ENCODE results near the gene MLXIP. TPM values are rescaled to one million over a fixed set of nuclear protein-coding genes. Genes with fewer than 3 reads are reported as not detected.
"Not testable (repeated sequence)": the region's sequence is repeated elsewhere in the genome, so short reads cannot be mapped to it uniquely, and the experiment has no call there.

The MLXIP gene
- polyA plus RNA-seq, 2 donors: 8.2 to 18.0 TPM

DNA sequence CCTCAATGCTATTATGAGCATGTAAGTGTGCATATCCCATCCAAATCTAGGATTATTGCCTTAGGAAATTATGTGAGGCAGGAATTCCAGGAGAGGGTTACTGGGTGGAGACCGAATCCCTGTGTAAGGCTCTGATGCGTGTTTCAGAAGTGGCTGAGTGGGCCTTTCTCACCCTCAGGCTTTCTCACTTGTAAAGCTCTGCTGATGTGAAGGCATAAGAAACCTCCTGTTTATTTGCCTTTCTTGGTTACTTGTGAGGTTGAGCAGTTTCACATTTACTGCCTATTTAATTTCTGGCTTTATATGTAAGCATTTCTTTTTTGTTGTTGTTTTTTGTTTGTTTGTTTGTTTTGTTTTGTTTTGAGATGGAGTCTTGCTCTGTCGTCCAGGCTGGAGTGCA is 84.4 kb downstream of the MLXIP start:
- H3K9me3 ChIP-seq (ENCODE audit: control insufficient read depth in 2 of 2, insufficient read depth in 1 of 2, low read depth in 1 of 2, low read length in 1 of 2): no peaks in the 10 kb centered on the region
- H3K27ac ChIP-seq (ENCODE audit: low read depth in 2 of 2, low read length in 1 of 2): no peak overlapping the region
- 73 to 90% methylated on average over 3 of the region's 3 CpGs for WGBS, 2 donors
- no peaks in the 10 kb centered on the region for H3K4me1 ChIP-seq (ENCODE audit: control insufficient read depth in 2 of 2, insufficient read depth in 2 of 2, low read length in 1 of 2)
- H3K27me3 ChIP-seq (ENCODE audit: control insufficient read depth in 1 of 2, insufficient read depth in 2 of 2, low read length in 2 of 2): no peaks in the 10 kb centered on the region
- no peaks in the 10 kb centered on the region for H3K36me3 ChIP-seq (ENCODE audit: control insufficient read depth in 2 of 2, insufficient read depth in 2 of 2, low read length in 1 of 2)
- H3K4me3 ChIP-seq (ENCODE audit: low read depth in 1 of 2, low read length in 2 of 2): no peak overlapping the region

DNA sequence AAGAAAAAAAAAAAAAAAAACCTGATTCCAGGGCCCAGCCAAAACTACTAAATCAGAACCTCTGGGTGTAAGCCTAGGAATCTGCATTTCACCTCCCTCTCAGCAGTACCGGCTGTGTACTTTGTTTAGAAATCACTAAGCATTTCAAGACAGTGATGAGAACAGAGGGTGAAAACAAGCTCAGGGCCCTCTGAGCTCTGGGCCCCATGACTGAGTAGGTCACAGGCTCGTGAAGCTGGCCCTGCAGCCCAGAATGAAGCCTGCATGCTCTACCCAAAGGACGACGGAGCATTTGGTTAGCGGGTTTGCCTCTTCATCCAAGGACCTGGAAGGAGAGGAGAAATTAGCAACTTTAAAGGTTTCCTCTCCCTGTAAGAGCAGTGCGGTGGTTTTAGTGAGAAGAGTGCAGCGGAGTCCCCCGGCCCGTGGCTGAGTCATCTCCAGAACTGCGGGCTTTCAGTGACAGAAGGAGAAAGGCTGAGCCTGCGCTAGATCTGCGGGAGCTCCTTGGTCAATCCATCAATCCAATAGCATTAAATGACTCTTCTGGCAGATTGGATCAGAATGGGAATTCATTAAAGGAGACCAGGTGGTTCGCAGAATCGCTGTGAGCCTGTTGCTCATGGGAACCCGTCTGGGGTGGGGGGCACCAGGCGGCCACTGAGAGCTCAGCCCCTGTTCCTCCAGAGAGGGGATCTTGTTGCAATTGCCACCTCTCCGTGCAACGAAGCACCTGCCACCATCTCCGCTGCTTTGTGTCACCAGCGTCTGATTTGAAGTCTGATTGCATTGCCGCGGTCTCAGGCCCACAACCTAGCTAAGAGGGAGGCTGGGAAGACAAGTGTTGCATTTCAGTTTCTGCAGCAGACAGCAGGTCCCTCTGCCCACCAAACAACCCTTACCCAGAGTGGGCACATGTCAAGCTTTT is 88.1 kb downstream of the MLXIP start:
- Histone ChIP-seq H3K4me1 (ENCODE audit: control insufficient read depth in 2 of 2, insufficient read depth in 2 of 2, low read length in 1 of 2) (no peaks in the 10 kb centered on the region), H3K36me3 (ENCODE audit: control insufficient read depth in 2 of 2, insufficient read depth in 2 of 2, low read length in 1 of 2) (no peaks in the 10 kb centered on the region), H3K4me3 (ENCODE audit: low read depth in 1 of 2, low read length in 2 of 2) (no peak overlapping the region), H3K27me3 (ENCODE audit: control insufficient read depth in 1 of 2, insufficient read depth in 2 of 2, low read length in 2 of 2) (no peaks in the 10 kb centered on the region), H3K9me3 (ENCODE audit: control insufficient read depth in 2 of 2, insufficient read depth in 1 of 2, low read depth in 1 of 2, low read length in 1 of 2) (no peaks in the 10 kb centered on the region), H3K27ac (ENCODE audit: low read depth in 2 of 2, low read length in 1 of 2) (no peak overlapping the region)
- 69 to 75% methylated on average over 22 of the region's 22 CpGs for WGBS, 2 donors

DNA sequence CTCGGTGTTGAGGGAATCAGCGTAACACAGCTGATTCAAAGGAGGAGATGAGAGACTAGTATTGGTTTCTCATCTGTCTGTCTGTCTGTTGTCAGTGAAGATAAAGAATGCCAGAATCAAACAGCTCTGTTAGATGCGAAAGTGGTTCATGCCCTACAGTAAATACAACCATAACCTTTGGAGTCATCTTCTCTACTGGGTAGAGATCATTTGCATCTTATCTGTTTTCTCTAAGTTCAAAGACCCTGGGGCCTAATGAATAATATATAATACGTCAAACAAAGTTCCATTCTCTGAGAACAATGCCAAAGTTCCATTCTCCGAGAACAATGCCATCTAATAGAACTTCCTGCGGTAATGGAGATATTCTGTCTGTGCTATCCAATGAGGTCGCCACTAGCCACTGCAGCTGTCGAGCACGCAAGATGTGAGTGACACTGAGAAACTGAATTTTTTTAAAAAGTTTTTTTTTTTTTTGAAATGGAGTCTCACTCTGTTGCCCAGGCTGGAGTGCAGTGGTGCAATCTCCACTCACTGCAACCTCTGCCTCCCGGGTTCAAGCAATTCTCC is 88.9 kb downstream of the MLXIP start:
- Histone ChIP-seq H3K27ac (ENCODE audit: low read depth in 2 of 2, low read length in 1 of 2) (no peak overlapping the region), H3K27me3 (ENCODE audit: control insufficient read depth in 1 of 2, insufficient read depth in 2 of 2, low read length in 2 of 2) (no peaks in the 10 kb centered on the region), H3K4me3 (ENCODE audit: low read depth in 1 of 2, low read length in 2 of 2) (no peak overlapping the region), H3K9me3 (ENCODE audit: control insufficient read depth in 2 of 2, insufficient read depth in 1 of 2, low read depth in 1 of 2, low read length in 1 of 2) (no peaks in the 10 kb centered on the region), H3K4me1 (ENCODE audit: control insufficient read depth in 2 of 2, insufficient read depth in 2 of 2, low read length in 1 of 2) (no peaks in the 10 kb centered on the region), H3K36me3 (ENCODE audit: control insufficient read depth in 2 of 2, insufficient read depth in 2 of 2, low read length in 1 of 2) (no peaks in the 10 kb centered on the region)
- WGBS, 2 donors: 73 to 82% methylated on average over 10 of the region's 10 CpGs

DNA sequence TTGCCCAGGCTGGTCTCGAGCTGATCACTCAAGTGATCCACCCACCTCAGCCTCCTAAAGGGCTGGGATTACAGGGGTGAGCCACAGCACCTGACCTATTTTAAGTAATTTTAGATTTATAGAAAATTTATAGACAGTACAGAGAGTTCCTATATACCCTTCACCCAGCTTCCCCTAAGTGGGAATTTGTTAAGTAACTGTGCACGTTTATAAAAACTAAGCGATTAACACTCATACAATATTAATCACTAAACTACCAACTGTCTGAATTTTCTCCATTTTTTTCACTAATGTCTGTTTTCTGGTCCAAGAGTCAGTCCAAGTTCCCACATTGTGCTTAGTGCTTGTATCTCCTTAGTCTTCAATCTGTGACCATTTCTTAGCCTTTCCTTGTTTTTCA is 89.9 kb downstream of the MLXIP start:
- no peaks in the 10 kb centered on the region for H3K9me3 ChIP-seq (ENCODE audit: control insufficient read depth in 2 of 2, insufficient read depth in 1 of 2, low read depth in 1 of 2, low read length in 1 of 2)
- no peaks in the 10 kb centered on the region for H3K4me1 ChIP-seq (ENCODE audit: control insufficient read depth in 2 of 2, insufficient read depth in 2 of 2, low read length in 1 of 2)
- no peak overlapping the region for H3K27ac ChIP-seq (ENCODE audit: low read depth in 2 of 2, low read length in 1 of 2)
- WGBS, 2 donors: 92 to 96% methylated on average over 3 of the region's 3 CpGs
- no peaks in the 10 kb centered on the region for H3K36me3 ChIP-seq (ENCODE audit: control insufficient read depth in 2 of 2, insufficient read depth in 2 of 2, low read length in 1 of 2)
- no peaks in the 10 kb centered on the region for H3K27me3 ChIP-seq (ENCODE audit: control insufficient read depth in 1 of 2, insufficient read depth in 2 of 2, low read length in 2 of 2)
- H3K4me3 ChIP-seq (ENCODE audit: low read depth in 1 of 2, low read length in 2 of 2): no peak overlapping the region

DNA sequence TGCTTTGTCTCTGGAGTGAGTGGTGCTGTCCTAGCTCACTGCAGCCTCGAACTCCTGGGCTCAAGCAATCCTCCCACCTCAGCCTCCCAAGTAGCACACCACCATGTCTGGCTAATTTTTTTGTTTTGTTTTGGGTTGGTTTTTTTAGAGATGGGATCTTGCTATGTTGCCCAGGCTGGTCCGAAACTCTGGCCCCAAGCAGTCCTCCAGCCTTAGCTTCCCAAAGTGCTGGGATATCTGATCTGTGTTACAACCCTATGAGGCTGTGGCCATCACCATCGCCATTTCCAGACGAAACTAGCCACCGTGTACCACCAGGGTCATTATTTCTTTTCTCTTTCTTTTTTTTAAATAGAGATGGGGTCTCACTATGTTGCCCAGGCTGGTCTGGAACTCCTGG is 92.8 kb downstream of the MLXIP start:
- H3K9me3 ChIP-seq (ENCODE audit: control insufficient read depth in 2 of 2, insufficient read depth in 1 of 2, low read depth in 1 of 2, low read length in 1 of 2): no peaks in the 10 kb centered on the region
- no peaks in the 10 kb centered on the region for H3K27me3 ChIP-seq (ENCODE audit: control insufficient read depth in 1 of 2, insufficient read depth in 2 of 2, low read length in 2 of 2)
- H3K4me3 ChIP-seq (ENCODE audit: low read depth in 1 of 2, low read length in 2 of 2): no peak overlapping the region
- no peak overlapping the region for H3K27ac ChIP-seq (ENCODE audit: low read depth in 2 of 2, low read length in 1 of 2)
- H3K36me3 ChIP-seq (ENCODE audit: control insufficient read depth in 2 of 2, insufficient read depth in 2 of 2, low read length in 1 of 2): no peaks in the 10 kb centered on the region
- H3K4me1 ChIP-seq (ENCODE audit: control insufficient read depth in 2 of 2, insufficient read depth in 2 of 2, low read length in 1 of 2): no peaks in the 10 kb centered on the region
- 87 to 90% methylated on average over 5 of the region's 5 CpGs for WGBS, 2 donors

DNA sequence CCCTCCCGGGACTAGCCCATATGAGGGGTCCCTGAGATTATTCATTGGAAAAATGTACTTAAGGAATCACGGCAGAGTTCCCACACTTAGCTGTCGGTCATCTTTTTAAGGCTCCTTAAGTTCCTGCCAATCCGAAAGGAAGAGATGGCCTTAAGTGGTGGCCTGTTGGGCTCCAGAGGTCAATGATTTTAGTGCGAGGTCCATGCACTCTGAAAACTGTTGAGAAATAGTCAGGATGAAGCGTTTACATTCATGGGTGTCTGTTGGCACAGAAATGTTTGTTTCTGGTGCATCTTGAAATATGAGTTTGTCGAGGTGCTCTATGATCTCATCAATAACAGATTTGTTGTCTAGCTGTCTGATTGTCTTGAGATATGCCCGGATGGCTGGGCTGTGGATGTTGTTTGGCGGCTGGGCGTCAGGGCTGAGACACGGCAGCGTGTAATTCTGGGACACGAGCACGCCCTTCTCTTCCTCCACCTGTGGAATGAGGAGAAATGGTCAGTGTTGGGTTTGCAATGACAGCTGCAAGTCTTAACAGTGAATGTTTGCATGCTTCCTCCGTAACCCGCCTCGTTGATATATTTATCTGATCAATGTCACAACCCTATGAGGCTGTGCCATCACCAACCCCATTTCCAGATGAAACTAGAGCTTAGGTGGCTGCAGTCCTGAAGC is 93.8 kb downstream of the MLXIP start:
- H3K36me3 ChIP-seq (ENCODE audit: control insufficient read depth in 2 of 2, insufficient read depth in 2 of 2, low read length in 1 of 2): no peaks in the 10 kb centered on the region
- 65 to 74% methylated on average over 17 of the region's 17 CpGs for WGBS, 2 donors
- H3K4me1 ChIP-seq (ENCODE audit: control insufficient read depth in 2 of 2, insufficient read depth in 2 of 2, low read length in 1 of 2): no peaks in the 10 kb centered on the region
- H3K27me3 ChIP-seq (ENCODE audit: control insufficient read depth in 1 of 2, insufficient read depth in 2 of 2, low read length in 2 of 2): no peaks in the 10 kb centered on the region
- H3K27ac ChIP-seq (ENCODE audit: low read depth in 2 of 2, low read length in 1 of 2): no peak overlapping the region
- no peaks in the 10 kb centered on the region for H3K9me3 ChIP-seq (ENCODE audit: control insufficient read depth in 2 of 2, insufficient read depth in 1 of 2, low read depth in 1 of 2, low read length in 1 of 2)
- no peak overlapping the region for H3K4me3 ChIP-seq (ENCODE audit: low read depth in 1 of 2, low read length in 2 of 2)

DNA sequence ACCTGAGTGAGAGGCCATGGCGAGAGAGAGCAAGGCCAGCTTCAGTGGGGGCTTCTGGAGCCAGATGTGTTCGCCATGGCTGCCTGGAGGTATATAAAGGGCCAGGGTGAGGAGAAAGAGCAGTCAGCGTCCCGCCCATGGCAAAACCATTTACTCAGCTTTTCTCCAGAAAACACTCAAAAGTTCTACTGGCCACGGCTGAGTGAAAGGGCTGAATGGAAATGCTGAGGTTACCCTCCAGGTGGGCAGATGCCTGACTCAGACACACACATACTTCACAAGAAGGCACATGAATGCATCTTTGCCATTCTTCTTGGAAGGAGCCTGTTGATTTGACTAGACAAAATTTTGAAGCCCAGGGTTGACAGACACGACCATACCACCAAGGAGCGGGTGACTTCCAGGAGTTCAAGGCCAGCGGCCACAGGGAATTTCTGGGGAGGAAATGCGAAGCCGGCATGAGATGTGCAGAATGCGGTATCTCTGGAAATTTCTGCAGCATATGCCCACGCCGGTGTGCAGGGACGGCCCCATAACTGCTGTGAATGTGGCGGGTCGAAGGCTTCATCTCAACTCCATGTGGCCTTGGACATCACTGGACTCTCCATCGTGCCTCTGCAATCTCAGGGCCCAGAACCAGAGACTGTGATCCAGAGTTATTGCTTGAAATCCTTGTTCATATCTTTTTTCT is 95.7 kb downstream of the MLXIP start, which contains the start of gene IL31:
Gene IL31 (minus strand): TSS at position 67 of the 691 bp plus-strand sequence. CDS start 49 bp downstream, at position 18.
- no peak within 1 kb of the TSS for H3K27ac ChIP-seq (ENCODE audit: low read depth in 2 of 2, low read length in 1 of 2)
- 82 to 83% methylated on average over 17 of the region's 17 CpGs for WGBS, 2 donors
- no peaks in the 10 kb centered on the region for H3K27me3 ChIP-seq (ENCODE audit: control insufficient read depth in 1 of 2, insufficient read depth in 2 of 2, low read length in 2 of 2)
- H3K4me3 ChIP-seq (ENCODE audit: low read depth in 1 of 2, low read length in 2 of 2): no peak within 1 kb of the TSS
- no peaks in the 10 kb centered on the region for H3K4me1 ChIP-seq (ENCODE audit: control insufficient read depth in 2 of 2, insufficient read depth in 2 of 2, low read length in 1 of 2)
- H3K36me3 ChIP-seq (ENCODE audit: control insufficient read depth in 2 of 2, insufficient read depth in 2 of 2, low read length in 1 of 2): no peaks in the 10 kb centered on the region
- no peaks in the 10 kb centered on the region for H3K9me3 ChIP-seq (ENCODE audit: control insufficient read depth in 2 of 2, insufficient read depth in 1 of 2, low read depth in 1 of 2, low read length in 1 of 2)

DNA sequence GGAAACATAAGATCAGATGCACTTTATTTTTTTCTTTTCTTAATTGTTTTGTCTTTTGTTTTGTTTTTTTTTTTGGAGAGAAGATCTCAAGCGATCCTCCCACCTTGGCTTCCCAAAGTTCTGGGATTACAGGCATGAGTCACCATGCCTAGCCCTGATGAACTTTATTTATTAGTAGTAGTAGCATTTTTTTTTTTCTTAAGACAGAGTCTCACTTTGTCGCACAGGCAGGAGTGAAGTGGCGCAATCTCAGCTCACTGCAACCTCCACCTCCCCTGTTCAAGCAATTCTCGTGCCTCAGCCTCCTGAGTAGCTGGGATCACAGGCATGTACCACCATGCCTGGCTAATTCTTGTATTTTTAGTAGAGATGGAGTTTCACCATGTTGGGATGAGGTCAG is 97.9 kb downstream of the MLXIP start:
- not testable (repeated sequence) for H3K36me3 ChIP-seq (ENCODE audit: control insufficient read depth in 2 of 2, insufficient read depth in 2 of 2, low read length in 1 of 2); H3K27ac ChIP-seq (ENCODE audit: low read depth in 2 of 2, low read length in 1 of 2); H3K9me3 ChIP-seq (ENCODE audit: control insufficient read depth in 2 of 2, insufficient read depth in 1 of 2, low read depth in 1 of 2, low read length in 1 of 2); H3K4me3 ChIP-seq (ENCODE audit: low read depth in 1 of 2, low read length in 2 of 2); H3K4me1 ChIP-seq (ENCODE audit: control insufficient read depth in 2 of 2, insufficient read depth in 2 of 2, low read length in 1 of 2); H3K27me3 ChIP-seq (ENCODE audit: control insufficient read depth in 1 of 2, insufficient read depth in 2 of 2, low read length in 2 of 2)
- WGBS, 2 donors: 59 to 71% methylated on average over 4 of the region's 4 CpGs

DNA sequence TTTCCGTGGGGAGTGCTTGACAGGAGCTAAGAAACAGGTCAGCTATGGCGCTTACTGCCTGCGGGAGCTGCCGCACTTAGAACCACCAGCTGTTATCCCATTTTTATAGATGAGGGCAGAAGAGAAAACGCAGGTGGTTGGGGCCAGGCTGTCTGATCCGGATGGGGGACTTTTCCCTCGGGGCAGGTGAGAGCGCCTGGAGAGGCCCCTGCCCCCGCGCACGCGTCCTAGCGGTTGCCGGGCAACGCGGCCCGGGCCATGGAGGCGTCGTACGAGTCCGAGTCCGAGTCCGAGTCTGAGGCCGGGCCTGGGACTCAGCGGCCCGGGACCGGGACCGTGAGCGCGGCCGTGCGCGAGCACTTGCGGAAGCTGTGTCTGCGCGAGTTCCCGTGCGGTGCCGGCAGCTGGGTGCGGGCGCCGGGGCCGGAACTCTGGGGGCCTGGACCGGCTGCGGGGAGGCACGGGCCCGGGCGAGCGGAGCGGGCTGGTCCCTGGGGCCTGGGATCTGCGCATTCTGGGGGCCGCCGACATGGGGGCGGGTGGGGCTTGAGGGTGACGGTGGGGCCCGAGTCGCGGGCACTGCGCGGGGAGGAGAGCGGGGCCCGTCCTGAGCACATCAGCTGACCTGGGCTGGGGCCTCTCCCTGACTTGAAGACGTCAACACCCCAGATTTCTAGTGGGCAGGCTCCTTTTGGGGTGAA is 104.5 kb downstream of the MLXIP start, which contains the start of gene LRRC43:
Gene LRRC43 (plus strand): TSS at position 237 of the 701 bp plus-strand sequence. CDS start 22 bp downstream, at position 259.
- Histone ChIP-seq H3K27me3 (ENCODE audit: control insufficient read depth in 1 of 2, insufficient read depth in 2 of 2, low read length in 2 of 2) (no peaks in the 10 kb centered on the region), H3K27ac (ENCODE audit: low read depth in 2 of 2, low read length in 1 of 2) (no peak within 1 kb of the TSS), H3K4me1 (ENCODE audit: control insufficient read depth in 2 of 2, insufficient read depth in 2 of 2, low read length in 1 of 2) (peaks cover 0 to 5% of the 10 kb centered on the region in 2 donors), H3K36me3 (ENCODE audit: control insufficient read depth in 2 of 2, insufficient read depth in 2 of 2, low read length in 1 of 2) (no peaks in the 10 kb centered on the region), H3K9me3 (ENCODE audit: control insufficient read depth in 2 of 2, insufficient read depth in 1 of 2, low read depth in 1 of 2, low read length in 1 of 2) (no peaks in the 10 kb centered on the region), H3K4me3 (ENCODE audit: low read depth in 1 of 2, low read length in 2 of 2) (peak within 1 kb of the TSS; percentile 43 to 47)
- WGBS, 2 donors: 2 to 3% methylated on average over 56 to 63 of the region's 63 CpGs

Data from esophagus (tissue), 2 donors.